ENCODE data around the gene GPC5. TPM values are rescaled to one million over a fixed set of nuclear protein-coding genes. Genes with fewer than 3 reads are reported as not detected.

Gene GPC5
- total RNA-seq, 8 experiments from 2014 or later: 0.10 to 4.1 (median 2.3) TPM; not detected in 2

GRCh38 chr13:92781965-92782690 is 1383.7 kb downstream of the GPC5 start:
- 71 to 90% (median 82%) methylated on average over 2 to 6 of the region's 7 CpGs; no CpG with 5 or more reads in 2 of the 10 experiments for WGBS, 10 experiments
- in situ Hi-C loops (cut with MboI; ENCODE audit: low pct_unique_long_range_greater_than_20kb in 2 of 9, low sequenced_read_pairs in 9 of 9, unreplicated experiment in 9 of 9): no loop called here
- Histone ChIP-seq H3K27ac (no peak overlapping the region), H3K4me3 (no peak overlapping the region), H3K4me1 (replicated peaks in 1 of 2) (peaks cover 0 to 8% of the 10 kb centered on the region in 2 donors)
- ATAC-seq (replicated peaks in 6 of 8): peak in 4 of 8 experiments; percentile 20 to 40 (median 28)

- ATAC-seq (replicated peaks in 6 of 8): no peak
- Histone ChIP-seq H3K4me3 (no peak overlapping the region), H3K4me1 (replicated peaks in 1 of 2) (no peaks in the 10 kb centered on the region), H3K27ac (no peak overlapping the region)
- WGBS, 10 experiments: 0 to 93% (median 31%) methylated on average over 1 of the region's 1 CpG; no CpG with 5 or more reads in 2 of the 10 experiments
- in situ Hi-C loops (cut with MboI; ENCODE audit: low pct_unique_long_range_greater_than_20kb in 2 of 9, low sequenced_read_pairs in 9 of 9, unreplicated experiment in 9 of 9): no loop called here
Observed at GRCh38 chr13:92802776-92803175, 1404.4 kb downstream of the GPC5 start.

GRCh38 chr13:92804346-92804745 is 1405.9 kb downstream of the GPC5 start:
- Histone ChIP-seq H3K4me1 (replicated peaks in 1 of 2) (no peaks in the 10 kb centered on the region), H3K4me3 (no peak overlapping the region), H3K27ac (no peak overlapping the region)
- in situ Hi-C loops (cut with MboI; ENCODE audit: low pct_unique_long_range_greater_than_20kb in 2 of 9, low sequenced_read_pairs in 9 of 9, unreplicated experiment in 9 of 9): no loop called here
- no peak for ATAC-seq (replicated peaks in 6 of 8)
- 0 to 100% (median 67%) methylated on average over 1 of the region's 1 CpG; no CpG with 5 or more reads in 3 of the 10 experiments for WGBS, 10 experiments

- H3K27ac ChIP-seq: no peak overlapping the region
- no peaks in the 10 kb centered on the region for H3K4me1 ChIP-seq (replicated peaks in 1 of 2)
- H3K4me3 ChIP-seq: no peak overlapping the region
- no peak for ATAC-seq (replicated peaks in 6 of 8)
- in situ Hi-C loops (cut with MboI; ENCODE audit: low pct_unique_long_range_greater_than_20kb in 2 of 9, low sequenced_read_pairs in 9 of 9, unreplicated experiment in 9 of 9): no loop called here
- 0 to 100% (median 83%) methylated on average over 1 to 2 of the region's 2 CpGs for whole genome bisulfite sequencing, 10 experiments
Observed at GRCh38 chr13:92804926-92805325, 1406.5 kb downstream of the GPC5 start.

- Histone ChIP-seq H3K27ac (no peak overlapping the region), H3K4me1 (replicated peaks in 1 of 2) (no peaks in the 10 kb centered on the region), H3K4me3 (no peak overlapping the region)
- in situ Hi-C loops (cut with MboI; ENCODE audit: low pct_unique_long_range_greater_than_20kb in 2 of 9, low sequenced_read_pairs in 9 of 9, unreplicated experiment in 9 of 9): no loop called here
- ATAC-seq (replicated peaks in 6 of 8): no peak
Observed at GRCh38 chr13:92805766-92806165, 1407.3 kb downstream of the GPC5 start.

GRCh38 chr13:92806215-92806614 is 1407.8 kb downstream of the GPC5 start:
- ATAC-seq (replicated peaks in 6 of 8): peak in 2 of 8 experiments; percentile 44 to 62
- H3K4me3 ChIP-seq: no peak overlapping the region
- WGBS, 10 experiments: 0 to 100% (median 85%) methylated on average over 1 to 4 of the region's 4 CpGs
- H3K27ac ChIP-seq: no peak overlapping the region
- H3K4me1 ChIP-seq (replicated peaks in 1 of 2): no peaks in the 10 kb centered on the region
- in situ Hi-C loops (cut with MboI; ENCODE audit: low pct_unique_long_range_greater_than_20kb in 2 of 9, low sequenced_read_pairs in 9 of 9, unreplicated experiment in 9 of 9): no loop called here

DNA sequence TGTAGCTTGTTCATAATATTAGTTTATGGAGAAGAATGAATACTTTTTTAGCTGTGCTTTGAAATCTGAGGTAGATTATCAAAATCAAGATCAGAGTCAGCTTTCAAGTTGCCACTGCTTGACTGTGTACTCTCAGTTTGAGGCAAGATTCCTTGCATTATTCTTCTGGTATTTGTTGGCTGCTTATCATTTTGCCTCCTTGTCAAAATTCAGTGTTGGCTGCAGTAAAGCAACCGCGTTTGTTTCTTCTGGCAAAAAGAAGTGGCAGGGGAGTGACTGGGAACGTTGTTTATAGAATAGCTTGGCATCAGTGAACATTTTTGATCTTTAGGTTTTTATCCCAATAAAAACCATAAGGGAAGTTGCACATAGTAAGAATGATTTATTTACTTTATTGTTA is 1408.9 kb downstream of the GPC5 start:
- H3K27ac ChIP-seq: no peak overlapping the region
- WGBS, 10 experiments: 0 to 100% (median 87%) methylated on average over 1 to 3 of the region's 3 CpGs; no CpG with 5 or more reads in 2 of the 10 experiments
- H3K4me1 ChIP-seq (replicated peaks in 1 of 2): no peaks in the 10 kb centered on the region
- H3K4me3 ChIP-seq: no peak overlapping the region
- in situ Hi-C loops (cut with MboI; ENCODE audit: low pct_unique_long_range_greater_than_20kb in 2 of 9, low sequenced_read_pairs in 9 of 9, unreplicated experiment in 9 of 9): no loop called here
- no peak for ATAC-seq (replicated peaks in 6 of 8)

GRCh38 chr13:92807966-92808365 is 1409.5 kb downstream of the GPC5 start:
- WGBS, 10 experiments: 0 to 90% (median 67%) methylated on average over 1 to 2 of the region's 2 CpGs
- Histone ChIP-seq H3K4me1 (replicated peaks in 1 of 2) (no peaks in the 10 kb centered on the region), H3K27ac (no peak overlapping the region), H3K4me3 (no peak overlapping the region)
- in situ Hi-C loops (cut with MboI; ENCODE audit: low pct_unique_long_range_greater_than_20kb in 2 of 9, low sequenced_read_pairs in 9 of 9, unreplicated experiment in 9 of 9): no loop called here
- no peak for ATAC-seq (replicated peaks in 6 of 8)

- Histone ChIP-seq H3K4me1 (replicated peaks in 1 of 2) (peaks cover 3 to 16% of the 10 kb centered on the region in 2 donors), H3K4me3 (no peak overlapping the region), H3K27ac (peak overlapping the region in 1 of 2 donors; percentile 13)
- ATAC-seq (replicated peaks in 6 of 8): peak in 6 of 8 experiments; percentile 23 to 91 (median 62)
- in situ Hi-C loops (cut with MboI; ENCODE audit: low pct_unique_long_range_greater_than_20kb in 2 of 9, low sequenced_read_pairs in 9 of 9, unreplicated experiment in 9 of 9): no loop called here
- WGBS, 10 experiments: 7 to 80% (median 46%) methylated on average over 1 to 2 of the region's 2 CpGs; no CpG with 5 or more reads in 2 of the 10 experiments
Observed at GRCh38 chr13:92821324-92821723, 1422.9 kb downstream of the GPC5 start.

DNA sequence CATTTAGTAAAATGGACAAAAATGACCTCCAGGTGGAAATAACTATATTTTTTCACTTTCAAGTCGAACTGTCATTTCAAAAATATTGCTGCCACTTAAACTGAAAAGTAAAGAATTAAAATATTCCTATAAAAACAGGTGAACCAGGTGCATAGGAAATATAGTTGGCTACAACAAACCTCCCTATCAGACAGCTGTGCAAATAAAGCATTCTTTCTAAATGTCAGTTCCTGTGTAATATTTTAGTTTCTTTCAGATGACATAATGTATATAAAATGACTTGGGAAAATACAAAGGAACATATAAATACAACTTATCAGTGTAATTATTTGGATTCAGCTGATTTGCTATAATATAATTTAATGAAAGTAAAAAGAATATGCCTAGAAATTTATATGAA is 1424.6 kb downstream of the GPC5 start:
- in situ Hi-C loops (cut with MboI; ENCODE audit: low pct_unique_long_range_greater_than_20kb in 2 of 9, low sequenced_read_pairs in 9 of 9, unreplicated experiment in 9 of 9): no loop called here
- ATAC-seq (replicated peaks in 6 of 8): no peak
- no peak overlapping the region for H3K4me3 ChIP-seq
- 0 to 80% (median 14%) methylated on average over 1 of the region's 1 CpG; no CpG with 5 or more reads in 1 of the 10 experiments for WGBS, 10 experiments
- no peak overlapping the region for H3K27ac ChIP-seq
- peaks cover 3 to 16% of the 10 kb centered on the region in 2 donors for H3K4me1 ChIP-seq (replicated peaks in 1 of 2)

- no peak overlapping the region for H3K4me3 ChIP-seq
- H3K27ac ChIP-seq: no peak overlapping the region
- peaks cover 3 to 13% of the 10 kb centered on the region in 2 donors for H3K4me1 ChIP-seq (replicated peaks in 1 of 2)
- in situ Hi-C loops (cut with MboI; ENCODE audit: low pct_unique_long_range_greater_than_20kb in 2 of 9, low sequenced_read_pairs in 9 of 9, unreplicated experiment in 9 of 9): no loop called here
- 4 to 92% (median 66%) methylated on average over 1 to 5 of the region's 5 CpGs for WGBS, 10 experiments
- ATAC-seq (replicated peaks in 6 of 8): peak in 1 of 8 experiments; percentile 63
Observed at GRCh38 chr13:92825938-92826596, 1427.6 kb downstream of the GPC5 start.

GRCh38 chr13:92827503-92827902 is 1429.1 kb downstream of the GPC5 start:
- peak in 2 of 8 experiments; percentile 75 to 83 for ATAC-seq (replicated peaks in 6 of 8)
- Histone ChIP-seq H3K4me3 (no peak overlapping the region), H3K4me1 (replicated peaks in 1 of 2) (no peaks in the 10 kb centered on the region), H3K27ac (no peak overlapping the region)
- in situ Hi-C loops (cut with MboI; ENCODE audit: low pct_unique_long_range_greater_than_20kb in 2 of 9, low sequenced_read_pairs in 9 of 9, unreplicated experiment in 9 of 9): no loop called here
- WGBS, 10 experiments: 11 to 92% (median 57%) methylated on average over 2 to 4 of the region's 4 CpGs; no CpG with 5 or more reads in 3 of the 10 experiments

DNA sequence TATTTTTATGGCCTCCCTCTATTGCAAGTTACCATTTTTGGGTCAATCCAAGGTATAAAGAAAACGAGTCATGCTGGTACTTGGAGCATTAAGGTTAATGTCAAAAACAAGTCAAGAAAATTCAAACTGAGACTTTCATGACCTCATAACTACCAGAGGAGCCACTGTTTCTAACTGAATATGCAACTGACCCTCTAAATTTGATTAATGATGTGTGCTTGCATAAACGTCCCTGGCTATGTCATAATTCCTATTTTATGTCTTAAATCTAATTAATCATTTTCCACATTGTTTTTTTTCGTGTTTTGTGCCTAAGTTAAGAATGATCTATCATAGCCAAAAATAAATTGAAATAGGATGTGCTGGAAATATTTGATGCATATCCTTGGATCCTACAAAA is 1431.5 kb downstream of the GPC5 start:
- no peak overlapping the region for H3K4me3 ChIP-seq
- no peaks in the 10 kb centered on the region for H3K4me1 ChIP-seq (replicated peaks in 1 of 2)
- ATAC-seq (replicated peaks in 6 of 8): no peak
- in situ Hi-C loops (cut with MboI; ENCODE audit: low pct_unique_long_range_greater_than_20kb in 2 of 9, low sequenced_read_pairs in 9 of 9, unreplicated experiment in 9 of 9): no loop called here
- 0 to 100% (median 50%) methylated on average over 1 to 3 of the region's 3 CpGs for WGBS, 10 experiments
- H3K27ac ChIP-seq: no peak overlapping the region

Measured in motor neuron (in vitro differentiated cells).